HG03378 (cell line): Measurements from ENCODE around the gene TANGO6.

ENCODE experiments used
- ATAC-seq: cut with Tn5 transposase; IDR thresholded peaks from one replicate; pipeline ENCODE4 v1.9.1; 2021; ENCODE audit warnings: mild to moderate bottlenecking, moderate library complexity; ENCODE audit not compliant: unreplicated experiment

TANGO6 gene

DNA sequence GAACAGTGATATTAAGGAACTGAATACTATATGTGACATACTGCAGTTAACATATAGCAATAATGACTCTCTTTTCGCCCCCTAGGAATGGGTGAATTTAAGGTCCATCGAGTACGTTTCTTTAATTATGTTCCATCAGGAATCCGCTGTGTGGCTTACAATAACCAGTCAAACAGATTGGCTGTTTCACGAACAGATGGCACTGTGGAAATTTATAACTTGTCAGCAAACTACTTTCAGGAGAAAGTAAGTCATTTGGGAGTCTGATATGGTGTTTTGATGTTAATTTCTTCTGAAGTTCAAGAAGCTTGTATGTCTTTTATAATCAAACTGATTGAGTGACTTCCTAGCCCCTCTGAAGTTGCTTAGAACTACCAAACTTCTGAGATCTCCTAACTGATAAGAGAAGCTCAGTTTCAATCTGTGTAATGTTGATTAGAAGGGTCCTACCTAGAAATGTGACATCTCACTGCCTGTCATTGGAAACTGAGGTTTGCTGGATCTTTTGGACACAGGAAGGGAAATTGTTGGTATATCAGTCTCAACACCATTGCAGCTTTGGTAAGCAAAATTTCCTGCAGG, 290.1 kb downstream of the TANGO6 start:
- ATAC-seq, result no peak
